Fibroblast of lung (primary cell): ENCODE data around the gene CNNM1. TPM values are rescaled to one million over a fixed set of nuclear protein-coding genes. Genes with fewer than 3 reads are reported as not detected.

ENCODE experiments used
- DNase-seq, 2 donors: peaks; one replicate each; pipeline versions ENCODE4 v3.0.0 to v3.0.0-alpha.2; 2010; ENCODE audit warnings: low read depth in 2 of 2
- H2AFZ ChIP-seq: 2 replicates; pipeline ENCODE4 v1.5.1; 2012; ENCODE audit warnings: low read length, control low read depth, inconsistent platforms
- H3K27ac ChIP-seq: 2 replicates; pipeline ENCODE4 v1.5.1; 2011; ENCODE audit warnings: low read length, control low read depth; ENCODE audit not compliant: insufficient read depth
- H3K27me3 ChIP-seq: 2 replicates; pipeline ENCODE4 v1.5.1; 2011; ENCODE audit warnings: mild to moderate bottlenecking, low read length; ENCODE audit not compliant: control insufficient read depth, insufficient read depth
- H3K36me3 ChIP-seq: 2 replicates; pipeline ENCODE4 v1.5.1; 2011; ENCODE audit warnings: low read length; ENCODE audit not compliant: control insufficient read depth, insufficient read depth
- H3K4me1 ChIP-seq: 2 replicates; pipeline ENCODE4 v1.5.1; 2011; ENCODE audit warnings: low read length; ENCODE audit not compliant: control insufficient read depth, insufficient read depth; ENCODE audit errors: extremely low read depth
- H3K4me2 ChIP-seq: 2 replicates; pipeline ENCODE4 v1.5.1; 2011; ENCODE audit warnings: low read length, control low read depth; ENCODE audit not compliant: insufficient read depth; ENCODE audit errors: extremely low read depth
- H3K4me3 ChIP-seq, 4 experiments: fragments of 200-600 bp in 1 of 4; sonication (generic) in 1 of 4; replicated peaks in 1 of 4; 2 replicates each; pipeline ENCODE4 v1.5.1; 2011 to 2016; ENCODE audit warnings: low read length in 4 of 4, low read depth in 3 of 4, mild to moderate bottlenecking in 3 of 4, control low read depth in 2 of 4, inconsistent platforms in 1 of 4, mixed read lengths in 1 of 4; ENCODE audit not compliant: insufficient read depth in 1 of 4; ENCODE audit errors: control extremely low read depth in 1 of 4
- H3K79me2 ChIP-seq: 2 replicates; pipeline ENCODE4 v1.5.1; 2012; ENCODE audit warnings: mild to moderate bottlenecking, low read length, inconsistent platforms; ENCODE audit not compliant: control insufficient read depth, insufficient read depth
- H3K9ac ChIP-seq: 2 replicates; pipeline ENCODE4 v1.5.1; 2011; ENCODE audit warnings: mild to moderate bottlenecking, low read length, control low read depth; ENCODE audit not compliant: insufficient read depth
- H3K9me3 ChIP-seq: 2 replicates; pipeline ENCODE4 v1.5.1; 2012; ENCODE audit warnings: low read depth, low read length; ENCODE audit not compliant: control insufficient read depth, insufficient read depth
- H4K20me1 ChIP-seq: 2 replicates; pipeline ENCODE4 v1.5.1; 2011; ENCODE audit warnings: low read length; ENCODE audit not compliant: control insufficient read depth, insufficient read depth; ENCODE audit errors: extremely low read depth
- EZH2 ChIP-seq: IDR thresholded peaks from 2 replicates; pipeline ENCODE4 v1.5.1; 2012; ENCODE audit warnings: low read length, control low read depth, mild to moderate bottlenecking; ENCODE audit errors: missing control alignments
- polyA plus RNA-seq, 2 donors: library from polyadenylated mRNA; depleted of rRNA in 1 of 2; stranded (reverse) in 1 of 2; unstranded in 1 of 2; fragments of >200 nt; gene quantifications; 2 replicates each; pipeline ENCODE4 v1.2.1, GENCODE V29; 2011 to 2012; ENCODE audit warnings: missing spikeins in 1 of 2
- total RNA-seq: library from RNA; depleted of rRNA; stranded (reverse); fragments of >200 nt; gene quantifications from 2 replicates; pipeline ENCODE4 v1.2.1, GENCODE V29; 2014
- TF ChIP-seq, protein P1 (sequence below), 2 donors: IDR thresholded peaks in 1 of 2; conservative IDR thresholded peaks in 1 of 2; 1 replicate in 1 of 2; 2 replicates in 1 of 2; pipeline ENCODE4 v1.5.1; 2011 to 2012; ENCODE audit warnings: low read length in 2 of 2, control low read depth in 1 of 2, inconsistent platforms in 1 of 2, low read depth in 1 of 2, mild to moderate bottlenecking in 1 of 2

CNNM1 gene
- total and polyA plus RNA-seq, 2 donors (not counting 1 experiment from before 2014, with no cell fraction given) = 0.20 to 0.66 TPM

DNA sequence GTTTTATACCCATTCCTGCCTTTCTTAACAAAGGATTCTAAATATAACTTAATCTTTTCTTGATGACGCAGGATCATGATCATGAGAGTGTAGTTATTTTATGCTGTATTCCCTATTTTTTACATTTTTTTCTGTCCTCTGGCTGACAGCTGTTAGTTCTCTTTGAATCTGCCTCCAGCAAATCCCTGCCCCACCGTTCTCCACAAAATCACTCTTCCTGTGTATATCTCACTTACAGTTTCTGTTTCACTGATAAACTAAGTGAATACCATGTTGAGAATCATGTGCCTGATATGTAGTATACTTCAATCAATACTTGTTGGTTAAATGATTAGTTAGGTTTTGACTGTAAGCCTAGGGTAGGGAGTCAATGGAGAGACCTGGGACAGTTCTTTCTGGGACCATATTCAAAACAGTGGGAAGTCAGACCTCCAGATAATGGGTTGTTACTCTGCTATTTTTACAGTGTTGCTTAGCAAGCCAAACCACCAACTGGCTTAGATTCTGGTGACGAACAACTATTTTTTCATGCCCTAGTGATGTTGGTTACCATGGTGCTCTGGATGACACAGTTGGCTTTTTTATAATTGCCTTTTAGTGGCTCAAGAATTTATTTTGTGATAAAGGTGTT, 12.8 kb downstream of the CNNM1 start:
- Histone ChIP-seq H3K4me2 (peak overlapping the region; percentile 57), H3K4me3 (no peak overlapping the region), H3K27ac (peak overlapping the region; percentile 56)

DNA sequence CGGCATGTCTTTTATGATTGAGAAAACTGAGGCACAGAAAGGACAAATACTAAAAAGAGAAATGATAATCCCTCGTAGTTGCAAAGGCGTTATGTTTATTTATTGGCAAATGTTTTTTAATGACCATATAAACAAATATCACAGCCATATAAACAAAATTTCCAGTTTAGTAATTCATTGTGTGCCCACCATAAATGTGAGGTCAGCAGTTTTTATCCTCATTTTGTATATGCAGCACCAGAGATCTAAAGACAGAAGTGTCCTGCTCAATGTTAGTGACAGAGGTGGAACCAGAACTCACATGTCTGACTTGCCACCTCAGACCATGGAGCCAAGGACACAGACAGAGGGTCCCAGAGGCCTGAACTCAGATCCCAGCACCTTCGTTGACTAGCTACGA, 14.1 kb downstream of the CNNM1 start:
- no peak overlapping the region for H3K9ac ChIP-seq
- no peaks in the 10 kb centered on the region for H3K27me3 ChIP-seq
- peaks cover 6% of the 10 kb centered on the region for H3K4me1 ChIP-seq
- no peak overlapping the region for H3K4me2 ChIP-seq
- no peaks in the 10 kb centered on the region for H3K36me3 ChIP-seq
- H3K27ac ChIP-seq = no peak overlapping the region
- no peak for DNase-seq
- TF ChIP-seq, protein P1, sequence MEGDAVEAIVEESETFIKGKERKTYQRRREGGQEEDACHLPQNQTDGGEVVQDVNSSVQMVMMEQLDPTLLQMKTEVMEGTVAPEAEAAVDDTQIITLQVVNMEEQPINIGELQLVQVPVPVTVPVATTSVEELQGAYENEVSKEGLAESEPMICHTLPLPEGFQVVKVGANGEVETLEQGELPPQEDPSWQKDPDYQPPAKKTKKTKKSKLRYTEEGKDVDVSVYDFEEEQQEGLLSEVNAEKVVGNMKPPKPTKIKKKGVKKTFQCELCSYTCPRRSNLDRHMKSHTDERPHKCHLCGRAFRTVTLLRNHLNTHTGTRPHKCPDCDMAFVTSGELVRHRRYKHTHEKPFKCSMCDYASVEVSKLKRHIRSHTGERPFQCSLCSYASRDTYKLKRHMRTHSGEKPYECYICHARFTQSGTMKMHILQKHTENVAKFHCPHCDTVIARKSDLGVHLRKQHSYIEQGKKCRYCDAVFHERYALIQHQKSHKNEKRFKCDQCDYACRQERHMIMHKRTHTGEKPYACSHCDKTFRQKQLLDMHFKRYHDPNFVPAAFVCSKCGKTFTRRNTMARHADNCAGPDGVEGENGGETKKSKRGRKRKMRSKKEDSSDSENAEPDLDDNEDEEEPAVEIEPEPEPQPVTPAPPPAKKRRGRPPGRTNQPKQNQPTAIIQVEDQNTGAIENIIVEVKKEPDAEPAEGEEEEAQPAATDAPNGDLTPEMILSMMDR (conservative IDR thresholded peaks at IDR 0.05 in 1 of 2, IDR thresholded peaks at IDR 0.05 in 1 of 2; ENCODE audit: low read depth in 1 of 2, low read length in 2 of 2) = no peak
- TF ChIP-seq EZH2 = no peak
- H4K20me1 ChIP-seq = no peaks in the 10 kb centered on the region
- H3K9me3 ChIP-seq = no peaks in the 10 kb centered on the region
- no peak overlapping the region for H2AFZ ChIP-seq
- H3K4me3 ChIP-seq = no peak overlapping the region
- no peaks in the 10 kb centered on the region for H3K79me2 ChIP-seq

More for the DNA sequence above, 12.8 kb downstream of the CNNM1 start:
- no peak overlapping the region for H2AFZ ChIP-seq
- peaks cover 6% of the 10 kb centered on the region for H3K4me1 ChIP-seq
- no peaks in the 10 kb centered on the region for H3K36me3 ChIP-seq
- no peaks in the 10 kb centered on the region for H3K9me3 ChIP-seq
- TF ChIP-seq, protein P1 (conservative IDR thresholded peaks at IDR 0.05 in 1 of 2, IDR thresholded peaks at IDR 0.05 in 1 of 2; ENCODE audit: low read depth in 1 of 2, low read length in 2 of 2) = no peak
- TF ChIP-seq EZH2 = no peak
- H3K27me3 ChIP-seq = no peaks in the 10 kb centered on the region
- H3K9ac ChIP-seq = peak overlapping the region; percentile 13
- peak; percentile 22 to 60 for DNase-seq
- H3K79me2 ChIP-seq = no peaks in the 10 kb centered on the region
- H4K20me1 ChIP-seq = no peaks in the 10 kb centered on the region

DNA sequence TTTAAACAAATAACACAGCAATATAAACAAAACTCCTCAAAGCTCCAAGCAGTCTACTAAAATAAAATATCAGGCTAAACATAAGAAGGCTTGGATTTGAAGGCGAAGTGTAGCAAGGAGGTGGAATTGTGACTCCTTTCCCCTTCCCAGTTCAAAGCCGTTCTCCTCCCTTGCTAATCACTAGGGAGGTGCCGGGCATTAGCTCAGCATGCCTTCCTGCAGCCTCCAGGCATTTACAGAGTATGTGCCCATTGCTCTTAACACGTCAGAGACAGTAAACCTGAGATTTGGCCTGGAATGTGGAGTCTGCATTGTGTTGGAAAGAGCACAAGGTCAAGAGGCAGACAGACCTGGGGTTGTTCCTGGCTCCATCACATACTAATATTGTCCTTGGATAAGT, 15.6 kb downstream of the CNNM1 start:
- H3K9me3 ChIP-seq = no peaks in the 10 kb centered on the region
- H3K9ac ChIP-seq = no peak overlapping the region
- no peak overlapping the region for H2AFZ ChIP-seq
- DNase-seq = no peak
- H3K36me3 ChIP-seq = no peaks in the 10 kb centered on the region
- no peaks in the 10 kb centered on the region for H4K20me1 ChIP-seq
- TF ChIP-seq EZH2 = no peak
- TF ChIP-seq, protein P1 (conservative IDR thresholded peaks at IDR 0.05 in 1 of 2, IDR thresholded peaks at IDR 0.05 in 1 of 2; ENCODE audit: low read depth in 1 of 2, low read length in 2 of 2) = no peak
- no peak overlapping the region for H3K4me2 ChIP-seq
- no peaks in the 10 kb centered on the region for H3K27me3 ChIP-seq
- H3K4me1 ChIP-seq = peaks cover 6% of the 10 kb centered on the region
- no peaks in the 10 kb centered on the region for H3K79me2 ChIP-seq
- no peak overlapping the region for H3K4me3 ChIP-seq
- peak overlapping the region; percentile 17 for H3K27ac ChIP-seq
